Upper lobe of left lung (tissue), 4 donors: Measurements from ENCODE around the gene LGALS12.

Experiments
- CTCF ChIP-seq, 6 experiments: fragments of 450-650 bp in 4 of 6; fragments of 200-600 bp in 2 of 6; sonication (generic) in 2 of 6; IDR thresholded peaks; one replicate each; pipeline ENCODE4 v1.5.1; 2016 to 2019; ENCODE audit warnings: antibody characterized with exemption in 6 of 6
- POLR2A ChIP-seq, 4 donors: fragments of 450-650 bp; IDR thresholded peaks; one replicate each; pipeline ENCODE4 v1.5.1; 2016 to 2017; ENCODE audit warnings: antibody characterized with exemption in 4 of 4, mild to moderate bottlenecking in 2 of 4

- TF ChIP-seq CTCF (IDR thresholded peaks at IDR 0.05) (no peak), POLR2A (IDR thresholded peaks at IDR 0.05) (no peak)
Measured at GRCh38 chr11:63518548-63518947, 12.7 kb downstream of the LGALS12 start.
